ENCODE results near the gene IDH3A. TPM values are rescaled to one million over a fixed set of nuclear protein-coding genes. Genes with fewer than 3 reads are reported as not detected.

IDH3A gene
- total RNA-seq, 1 experiment from 2014 or later = 106 TPM

DNA sequence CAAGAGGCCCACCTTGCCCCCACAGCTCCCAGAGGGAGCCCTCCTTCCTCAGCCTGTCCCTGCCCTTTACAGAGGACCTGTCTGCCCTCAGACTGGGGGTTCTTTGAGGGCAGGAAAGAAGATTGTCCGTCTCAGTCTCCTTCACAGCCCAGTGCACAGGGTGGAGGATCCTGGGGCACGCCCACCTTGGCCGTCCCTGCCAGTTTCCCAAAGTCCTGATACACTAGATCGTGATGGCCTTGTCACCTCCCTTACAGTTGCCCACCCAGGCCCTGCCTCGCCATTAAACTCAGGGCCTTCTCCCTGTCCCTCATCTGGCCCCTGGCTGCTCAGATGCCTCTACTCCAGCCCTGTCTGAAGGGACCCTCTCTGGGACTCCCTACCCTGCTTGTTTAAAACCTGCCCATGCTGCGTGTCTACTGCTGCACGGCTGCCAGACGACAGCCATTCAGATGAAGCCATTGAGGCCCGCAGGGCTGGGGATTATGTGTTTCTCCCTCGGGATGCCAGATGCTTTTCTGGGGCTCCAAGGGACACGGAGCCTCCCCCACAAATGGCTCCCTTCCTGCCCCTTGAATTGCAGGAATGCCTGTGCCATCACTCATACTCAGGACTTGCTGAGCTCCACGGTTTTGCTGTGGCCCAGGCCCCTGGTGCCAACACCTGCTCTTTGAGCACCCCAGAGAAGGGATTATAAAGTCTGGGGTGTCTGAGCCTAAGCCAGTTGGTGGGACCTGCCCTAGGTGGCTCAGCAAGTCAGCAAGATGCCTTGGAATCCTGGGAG is 57.4 kb downstream of the IDH3A start:
- Mint-ChIP-seq H3K36me3 (ENCODE audit: insufficient read depth, unreplicated experiment) (no peaks in the 10 kb centered on the region), H3K9me3 (ENCODE audit: unreplicated experiment) (no peaks in the 10 kb centered on the region), H3K4me3 (ENCODE audit: unreplicated experiment) (no peak overlapping the region), H3K27me3 (ENCODE audit: insufficient read depth, unreplicated experiment) (peaks cover 24% of the 10 kb centered on the region), H3K4me1 (ENCODE audit: insufficient read depth, unreplicated experiment) (no peaks in the 10 kb centered on the region), H3K27ac (ENCODE audit: low read depth, unreplicated experiment) (no peak overlapping the region)
- BruUV-seq (replicated peaks) = no TSS peak
- no peak for DNase-seq (ENCODE audit: unreplicated experiment)
- TF ChIP-seq, protein P1, sequence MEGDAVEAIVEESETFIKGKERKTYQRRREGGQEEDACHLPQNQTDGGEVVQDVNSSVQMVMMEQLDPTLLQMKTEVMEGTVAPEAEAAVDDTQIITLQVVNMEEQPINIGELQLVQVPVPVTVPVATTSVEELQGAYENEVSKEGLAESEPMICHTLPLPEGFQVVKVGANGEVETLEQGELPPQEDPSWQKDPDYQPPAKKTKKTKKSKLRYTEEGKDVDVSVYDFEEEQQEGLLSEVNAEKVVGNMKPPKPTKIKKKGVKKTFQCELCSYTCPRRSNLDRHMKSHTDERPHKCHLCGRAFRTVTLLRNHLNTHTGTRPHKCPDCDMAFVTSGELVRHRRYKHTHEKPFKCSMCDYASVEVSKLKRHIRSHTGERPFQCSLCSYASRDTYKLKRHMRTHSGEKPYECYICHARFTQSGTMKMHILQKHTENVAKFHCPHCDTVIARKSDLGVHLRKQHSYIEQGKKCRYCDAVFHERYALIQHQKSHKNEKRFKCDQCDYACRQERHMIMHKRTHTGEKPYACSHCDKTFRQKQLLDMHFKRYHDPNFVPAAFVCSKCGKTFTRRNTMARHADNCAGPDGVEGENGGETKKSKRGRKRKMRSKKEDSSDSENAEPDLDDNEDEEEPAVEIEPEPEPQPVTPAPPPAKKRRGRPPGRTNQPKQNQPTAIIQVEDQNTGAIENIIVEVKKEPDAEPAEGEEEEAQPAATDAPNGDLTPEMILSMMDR (IDR thresholded peaks at IDR 0.05; ENCODE audit: unreplicated experiment) = no peak
- intact Hi-C loops (cut with micrococcal nuclease) = no loop called here
- ChIA-PET POLR2A (interaction anchor here (1.0 to 1.9 kb wide), 2 partner anchors 9 to 10 kb away, joined by 4 to 6 read pairs; no protein-coding TSS in a partner anchor), CTCF (interaction anchor here (0.7 to 3.5 kb wide), 2 partner anchors 12 to 84 kb away, joined by 4 to 36 read pairs; no protein-coding TSS in a partner anchor)

DNA sequence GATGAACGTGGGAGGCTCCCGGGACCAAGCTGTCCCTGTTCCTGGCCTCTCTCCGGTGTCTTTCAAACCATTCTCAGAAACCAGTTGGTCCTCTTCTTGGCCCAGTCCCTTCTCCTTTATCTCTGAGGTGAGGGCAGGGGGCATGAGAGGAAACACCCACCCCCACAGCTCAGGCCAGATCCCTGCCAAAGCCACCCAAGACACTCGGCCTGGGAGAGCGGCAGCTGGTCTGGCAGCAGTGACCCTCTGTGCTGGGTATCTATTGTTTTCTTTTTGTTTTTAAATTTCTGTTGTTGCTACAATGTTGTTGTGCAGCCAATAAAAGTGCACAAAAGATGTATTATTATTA is 57.9 kb downstream of the IDH3A start:
- ChIA-PET POLR2A (interaction anchor here (0.6 to 1.0 kb wide), 3 partner anchors 9 to 17 kb away, joined by 3 to 5 read pairs (median 4); no protein-coding TSS in a partner anchor), CTCF (interaction anchor here (0.7 kb wide), 1 partner anchor 84 kb away, joined by 4 read pairs; no protein-coding TSS in a partner anchor)
- H3K4me1 Mint-ChIP-seq (ENCODE audit: insufficient read depth, unreplicated experiment) = peaks cover 2% of the 10 kb centered on the region
- no TSS peak for BruUV-seq (replicated peaks)
- H3K4me3 Mint-ChIP-seq (ENCODE audit: unreplicated experiment) = no peak overlapping the region
- no peaks in the 10 kb centered on the region for H3K9me3 Mint-ChIP-seq (ENCODE audit: unreplicated experiment)
- no peaks in the 10 kb centered on the region for H3K36me3 Mint-ChIP-seq (ENCODE audit: insufficient read depth, unreplicated experiment)
- DNase-seq (ENCODE audit: unreplicated experiment) = no peak
- H3K27ac Mint-ChIP-seq (ENCODE audit: low read depth, unreplicated experiment) = no peak overlapping the region
- TF ChIP-seq, protein P1 (IDR thresholded peaks at IDR 0.05; ENCODE audit: unreplicated experiment) = no peak
- intact Hi-C loops (cut with micrococcal nuclease) = no loop called here
- H3K27me3 Mint-ChIP-seq (ENCODE audit: insufficient read depth, unreplicated experiment) = peaks cover 19% of the 10 kb centered on the region

DNA sequence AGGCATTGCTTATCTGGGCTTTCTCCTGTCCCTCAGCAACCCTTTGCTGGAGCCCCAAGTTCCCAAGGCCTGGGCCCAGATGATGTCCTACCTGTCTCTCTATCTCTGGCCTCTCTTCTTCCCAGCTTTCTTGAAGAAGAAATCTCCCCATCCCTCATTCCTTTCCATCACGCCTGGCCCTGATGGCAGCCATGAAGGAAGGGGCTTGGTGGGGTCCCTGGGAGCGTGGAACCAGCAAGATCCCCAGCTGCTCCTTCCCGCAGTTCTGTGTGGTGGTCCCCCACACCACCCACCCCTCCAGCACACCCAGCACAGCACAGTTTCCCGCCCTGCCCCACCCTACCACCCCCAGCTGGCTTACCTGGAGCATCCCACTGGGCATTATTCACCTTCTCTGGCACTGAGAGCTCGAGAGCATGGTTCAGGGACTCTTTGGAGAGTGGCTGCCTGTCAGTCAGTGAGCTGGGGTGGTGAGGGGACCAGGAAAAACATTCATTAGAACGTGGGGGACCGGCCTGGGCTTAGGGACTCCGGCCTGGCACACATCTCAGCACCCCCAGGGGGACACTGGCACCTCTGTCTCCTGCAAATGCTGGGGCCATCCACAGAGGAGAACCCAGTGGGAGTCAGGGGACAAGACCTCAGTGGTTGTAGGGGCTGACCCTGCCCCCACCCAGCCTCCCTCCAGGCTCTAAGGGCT is 58.6 kb downstream of the IDH3A start:
- H3K27me3 Mint-ChIP-seq (ENCODE audit: insufficient read depth, unreplicated experiment) = peaks cover 12% of the 10 kb centered on the region
- H3K36me3 Mint-ChIP-seq (ENCODE audit: insufficient read depth, unreplicated experiment) = no peaks in the 10 kb centered on the region
- POLR2A ChIA-PET = interaction anchor here (0.5 to 1.0 kb wide), 4 partner anchors 8 to 38 kb away, joined by 3 to 5 read pairs (median 4); no protein-coding TSS in a partner anchor
- no TSS peak for BruUV-seq (replicated peaks)
- no peaks in the 10 kb centered on the region for H3K9me3 Mint-ChIP-seq (ENCODE audit: unreplicated experiment)
- no peak overlapping the region for H3K4me3 Mint-ChIP-seq (ENCODE audit: unreplicated experiment)
- peaks cover 9% of the 10 kb centered on the region for H3K4me1 Mint-ChIP-seq (ENCODE audit: insufficient read depth, unreplicated experiment)
- TF ChIP-seq, protein P1 (IDR thresholded peaks at IDR 0.05; ENCODE audit: unreplicated experiment) = no peak
- intact Hi-C loops (cut with micrococcal nuclease) = no loop called here
- no peak for DNase-seq (ENCODE audit: unreplicated experiment)
- H3K27ac Mint-ChIP-seq (ENCODE audit: low read depth, unreplicated experiment) = no peak overlapping the region
- CTCF ChIA-PET = no interaction called here

DNA sequence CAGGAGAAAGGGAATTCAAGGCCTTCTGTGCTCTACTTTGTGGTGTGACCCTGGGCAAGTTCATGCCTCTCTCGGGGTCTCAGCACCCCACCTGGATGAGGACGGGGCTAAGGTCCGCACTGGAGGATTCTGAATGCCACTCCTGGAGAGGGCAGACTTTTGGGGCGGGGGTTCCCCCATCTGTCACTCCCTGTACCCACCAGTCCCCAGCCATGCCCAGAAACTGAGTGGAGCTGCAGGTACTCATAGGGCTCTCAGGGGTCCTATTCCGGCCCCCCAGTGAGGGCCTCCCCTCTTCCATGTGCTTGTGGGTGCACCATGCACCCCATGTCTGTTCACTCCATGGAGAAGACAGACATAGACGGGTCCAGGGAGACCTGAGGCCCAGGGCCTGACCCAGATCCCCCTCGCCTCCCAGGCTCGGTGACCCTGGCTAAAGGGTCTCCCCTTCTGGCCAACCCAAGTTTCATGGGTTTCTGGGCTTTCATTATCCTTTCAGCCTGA is 59.2 kb downstream of the IDH3A start:
- TF ChIP-seq, protein P1 (IDR thresholded peaks at IDR 0.05; ENCODE audit: unreplicated experiment) = no peak
- BruUV-seq (replicated peaks) = no TSS peak
- CTCF ChIA-PET = interaction anchor here (0.8 kb wide), 1 partner anchor 30 kb away, joined by 3 read pairs; no protein-coding TSS in a partner anchor
- POLR2A ChIA-PET = interaction anchor here (0.5 kb wide), 1 partner anchor 38 kb away, joined by 3 read pairs; no protein-coding TSS in a partner anchor
- no peak overlapping the region for H3K27ac Mint-ChIP-seq (ENCODE audit: low read depth, unreplicated experiment)
- peaks cover 14% of the 10 kb centered on the region for H3K4me1 Mint-ChIP-seq (ENCODE audit: insufficient read depth, unreplicated experiment)
- H3K27me3 Mint-ChIP-seq (ENCODE audit: insufficient read depth, unreplicated experiment) = peaks cover 6% of the 10 kb centered on the region
- H3K36me3 Mint-ChIP-seq (ENCODE audit: insufficient read depth, unreplicated experiment) = no peaks in the 10 kb centered on the region
- no peaks in the 10 kb centered on the region for H3K9me3 Mint-ChIP-seq (ENCODE audit: unreplicated experiment)
- no peak for DNase-seq (ENCODE audit: unreplicated experiment)
- intact Hi-C loops (cut with micrococcal nuclease) = no loop called here
- no peak overlapping the region for H3K4me3 Mint-ChIP-seq (ENCODE audit: unreplicated experiment)
